GM23338 (cell line): ENCODE data around the gene SUPT5H. TPM values are rescaled to one million over a fixed set of nuclear protein-coding genes. Genes with fewer than 3 reads are reported as not detected.

Source experiments
- ATAC-seq: fragments of 200-7000 bp; cut with Tn5 transposase; 3 replicates; pipeline ENCODE4 v1.9.1; 2020
- DNase-seq: peaks from one replicate; pipeline ENCODE4 v3.0.0-alpha.2; 2015; ENCODE audit warnings: low spot score
- H2AFZ ChIP-seq: fragments of 200-600 bp; sonication (generic); 2 replicates; pipeline ENCODE4 v1.8.0; 2016; ENCODE audit warnings: antibody characterized with exemption, mild to moderate bottlenecking, moderate library complexity
- H3F3A ChIP-seq: fragments of 200-600 bp; sonication (generic); replicated peaks from 2 replicates; pipeline ENCODE4 v1.8.0; 2017; ENCODE audit warnings: antibody characterized with exemption, mixed run types, low read depth
- H3K27ac ChIP-seq: fragments of 200-600 bp; sonication (generic); 2 replicates; pipeline ENCODE4 v1.6.1; 2016; ENCODE audit warnings: low read depth
- H3K27me3 ChIP-seq: fragments of 200-600 bp; sonication (generic); 2 replicates; pipeline ENCODE4 v1.8.0; 2016; ENCODE audit warnings: mild to moderate bottlenecking, mixed run types, moderate library complexity; ENCODE audit not compliant: insufficient read depth
- H3K36me3 ChIP-seq: fragments of 200-600 bp; sonication (generic); 2 replicates; pipeline ENCODE4 v1.8.0; 2016; ENCODE audit warnings: mild to moderate bottlenecking; ENCODE audit not compliant: insufficient read depth
- H3K4me1 ChIP-seq: fragments of 200-600 bp; sonication (generic); 2 replicates; pipeline ENCODE4 v1.8.0; 2016; ENCODE audit warnings: mild to moderate bottlenecking, moderate library complexity; ENCODE audit not compliant: insufficient read depth
- H3K4me2 ChIP-seq: fragments of 200-600 bp; sonication (generic); 2 replicates; pipeline ENCODE4 v1.7.1; 2017; ENCODE audit warnings: mixed run types
- H3K4me3 ChIP-seq: fragments of 200-600 bp; sonication (generic); 2 replicates; pipeline ENCODE4 v1.6.1; 2016; ENCODE audit warnings: mixed run types
- H3K79me2 ChIP-seq: fragments of 200-600 bp; sonication (generic); replicated peaks from 2 replicates; pipeline ENCODE4 v1.8.0; 2017; ENCODE audit warnings: mild to moderate bottlenecking; ENCODE audit not compliant: insufficient read depth
- H3K9me2 ChIP-seq: fragments of 200-600 bp; sonication (generic); 2 replicates; pipeline ENCODE4 v1.8.0; 2017; ENCODE audit not compliant: insufficient read depth
- H4K20me1 ChIP-seq: fragments of 200-600 bp; sonication (generic); replicated peaks from 2 replicates; pipeline ENCODE4 v1.8.0; 2017; ENCODE audit warnings: mild to moderate bottlenecking; ENCODE audit not compliant: insufficient read depth
- H3K27ac Mint-ChIP-seq: 2 replicates; pipeline ENCODE4 v1.8.0; 2020; ENCODE audit warnings: inconsistent platforms, mild to moderate bottlenecking, moderate library complexity, mixed read lengths
- H3K27me3 Mint-ChIP-seq: 3 replicates; pipeline ENCODE4 v1.8.0; 2022; ENCODE audit warnings: low read depth, mild to moderate bottlenecking, moderate library complexity, mixed read lengths, inconsistent platforms; ENCODE audit not compliant: insufficient read depth, poor library complexity
- H3K36me3 Mint-ChIP-seq: 3 replicates; pipeline ENCODE4 v1.8.0; 2021; ENCODE audit warnings: low read depth, mild to moderate bottlenecking, inconsistent platforms, moderate library complexity, mixed read lengths
- H3K4me1 Mint-ChIP-seq: 3 replicates; pipeline ENCODE4 v1.8.0; 2020; ENCODE audit warnings: mild to moderate bottlenecking, inconsistent platforms, mixed read lengths
- H3K4me3 Mint-ChIP-seq: 3 replicates; pipeline ENCODE4 v1.8.0; 2021; ENCODE audit warnings: moderate library complexity, mild to moderate bottlenecking, inconsistent platforms, mixed read lengths
- H3K9me3 Mint-ChIP-seq: 3 replicates; pipeline ENCODE4 v1.8.0; 2020; ENCODE audit warnings: moderate library complexity, mild to moderate bottlenecking, inconsistent platforms, mixed read lengths
- EZH2phosphoT487 ChIP-seq: fragments of 200-600 bp; sonication (generic); IDR thresholded peaks from one replicate; pipeline ENCODE4 v1.8.1; 2018; ENCODE audit warnings: antibody characterized with exemption; ENCODE audit not compliant: unreplicated experiment
- ZNF114 ChIP-seq: fragments of 250-450 bp; sonication (Bioruptor Pico); IDR thresholded peaks from 2 replicates; pipeline ENCODE4 v1.5.0; 2020; ENCODE audit warnings: mild to moderate bottlenecking, moderate library complexity
- ZNF331 ChIP-seq: fragments of 250-450 bp; sonication (Bioruptor Pico); IDR thresholded peaks from 2 replicates; pipeline ENCODE4 v1.5.0; 2020; ENCODE audit warnings: low read depth, mild to moderate bottlenecking, moderate library complexity
- microRNA-seq: library from miRNA; unstranded; fragments of <30 nt; microRNA quantifications from one replicate; pipeline ENCODE4, GENCODE V29; 2017
- polyA plus RNA-seq: library from polyadenylated mRNA; unstranded; fragments of >200 nt; fragmentation: Nextera tagmentation; extraction: Ambion mirVana; gene quantifications from 2 replicates; pipeline ENCODE4 v1.2.1, GENCODE V29; 2016
- small RNA-seq: library from RNA; depleted of rRNA; stranded (forward); fragments of <200 nt; gene quantifications from one replicate; pipeline ENCODE3, GENCODE V24; 2014; ENCODE audit warnings: low replicate concordance
- total RNA-seq: library from RNA; depleted of rRNA; stranded (reverse); fragments of >200 nt; shearing (Covaris generic); gene quantifications from 2 replicates; pipeline ENCODE4 v1.2.3, GENCODE V29; 2014; rRNA removed
- TF ChIP-seq, protein P1 (sequence below): fragments of 250-450 bp; sonication (Bioruptor Pico); IDR thresholded peaks from 2 replicates; pipeline ENCODE4 v1.5.0; 2020; ENCODE audit warnings: mild to moderate bottlenecking, moderate library complexity

Gene SUPT5H
- total and polyA plus RNA-seq, 2 experiments from 2014 or later = 108 to 150 TPM

DNA sequence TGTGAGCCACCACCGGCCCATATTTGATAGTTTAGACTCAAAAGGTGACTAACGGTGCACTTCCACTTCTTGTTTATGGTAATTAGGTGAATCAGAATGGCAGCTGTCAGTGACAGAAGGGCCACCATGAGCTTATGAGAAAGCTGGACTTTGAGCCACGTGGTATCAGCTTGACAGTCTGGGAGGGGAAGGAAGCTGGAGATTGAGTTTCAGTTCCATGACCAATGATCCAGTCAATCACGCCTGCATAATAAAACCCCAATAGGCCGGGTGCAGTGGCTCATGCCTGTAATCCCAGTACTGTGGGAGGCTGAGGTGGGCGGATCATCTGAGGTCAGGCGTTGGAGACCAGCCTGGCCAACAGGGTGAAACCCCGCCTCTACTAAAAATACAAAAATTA lies 79.1 kb downstream of the SUPT5H start (continued):
- TF ChIP-seq ZNF331 = no peak
- TF ChIP-seq EZH2phosphoT487 = no peak
- TF ChIP-seq, protein P1, sequence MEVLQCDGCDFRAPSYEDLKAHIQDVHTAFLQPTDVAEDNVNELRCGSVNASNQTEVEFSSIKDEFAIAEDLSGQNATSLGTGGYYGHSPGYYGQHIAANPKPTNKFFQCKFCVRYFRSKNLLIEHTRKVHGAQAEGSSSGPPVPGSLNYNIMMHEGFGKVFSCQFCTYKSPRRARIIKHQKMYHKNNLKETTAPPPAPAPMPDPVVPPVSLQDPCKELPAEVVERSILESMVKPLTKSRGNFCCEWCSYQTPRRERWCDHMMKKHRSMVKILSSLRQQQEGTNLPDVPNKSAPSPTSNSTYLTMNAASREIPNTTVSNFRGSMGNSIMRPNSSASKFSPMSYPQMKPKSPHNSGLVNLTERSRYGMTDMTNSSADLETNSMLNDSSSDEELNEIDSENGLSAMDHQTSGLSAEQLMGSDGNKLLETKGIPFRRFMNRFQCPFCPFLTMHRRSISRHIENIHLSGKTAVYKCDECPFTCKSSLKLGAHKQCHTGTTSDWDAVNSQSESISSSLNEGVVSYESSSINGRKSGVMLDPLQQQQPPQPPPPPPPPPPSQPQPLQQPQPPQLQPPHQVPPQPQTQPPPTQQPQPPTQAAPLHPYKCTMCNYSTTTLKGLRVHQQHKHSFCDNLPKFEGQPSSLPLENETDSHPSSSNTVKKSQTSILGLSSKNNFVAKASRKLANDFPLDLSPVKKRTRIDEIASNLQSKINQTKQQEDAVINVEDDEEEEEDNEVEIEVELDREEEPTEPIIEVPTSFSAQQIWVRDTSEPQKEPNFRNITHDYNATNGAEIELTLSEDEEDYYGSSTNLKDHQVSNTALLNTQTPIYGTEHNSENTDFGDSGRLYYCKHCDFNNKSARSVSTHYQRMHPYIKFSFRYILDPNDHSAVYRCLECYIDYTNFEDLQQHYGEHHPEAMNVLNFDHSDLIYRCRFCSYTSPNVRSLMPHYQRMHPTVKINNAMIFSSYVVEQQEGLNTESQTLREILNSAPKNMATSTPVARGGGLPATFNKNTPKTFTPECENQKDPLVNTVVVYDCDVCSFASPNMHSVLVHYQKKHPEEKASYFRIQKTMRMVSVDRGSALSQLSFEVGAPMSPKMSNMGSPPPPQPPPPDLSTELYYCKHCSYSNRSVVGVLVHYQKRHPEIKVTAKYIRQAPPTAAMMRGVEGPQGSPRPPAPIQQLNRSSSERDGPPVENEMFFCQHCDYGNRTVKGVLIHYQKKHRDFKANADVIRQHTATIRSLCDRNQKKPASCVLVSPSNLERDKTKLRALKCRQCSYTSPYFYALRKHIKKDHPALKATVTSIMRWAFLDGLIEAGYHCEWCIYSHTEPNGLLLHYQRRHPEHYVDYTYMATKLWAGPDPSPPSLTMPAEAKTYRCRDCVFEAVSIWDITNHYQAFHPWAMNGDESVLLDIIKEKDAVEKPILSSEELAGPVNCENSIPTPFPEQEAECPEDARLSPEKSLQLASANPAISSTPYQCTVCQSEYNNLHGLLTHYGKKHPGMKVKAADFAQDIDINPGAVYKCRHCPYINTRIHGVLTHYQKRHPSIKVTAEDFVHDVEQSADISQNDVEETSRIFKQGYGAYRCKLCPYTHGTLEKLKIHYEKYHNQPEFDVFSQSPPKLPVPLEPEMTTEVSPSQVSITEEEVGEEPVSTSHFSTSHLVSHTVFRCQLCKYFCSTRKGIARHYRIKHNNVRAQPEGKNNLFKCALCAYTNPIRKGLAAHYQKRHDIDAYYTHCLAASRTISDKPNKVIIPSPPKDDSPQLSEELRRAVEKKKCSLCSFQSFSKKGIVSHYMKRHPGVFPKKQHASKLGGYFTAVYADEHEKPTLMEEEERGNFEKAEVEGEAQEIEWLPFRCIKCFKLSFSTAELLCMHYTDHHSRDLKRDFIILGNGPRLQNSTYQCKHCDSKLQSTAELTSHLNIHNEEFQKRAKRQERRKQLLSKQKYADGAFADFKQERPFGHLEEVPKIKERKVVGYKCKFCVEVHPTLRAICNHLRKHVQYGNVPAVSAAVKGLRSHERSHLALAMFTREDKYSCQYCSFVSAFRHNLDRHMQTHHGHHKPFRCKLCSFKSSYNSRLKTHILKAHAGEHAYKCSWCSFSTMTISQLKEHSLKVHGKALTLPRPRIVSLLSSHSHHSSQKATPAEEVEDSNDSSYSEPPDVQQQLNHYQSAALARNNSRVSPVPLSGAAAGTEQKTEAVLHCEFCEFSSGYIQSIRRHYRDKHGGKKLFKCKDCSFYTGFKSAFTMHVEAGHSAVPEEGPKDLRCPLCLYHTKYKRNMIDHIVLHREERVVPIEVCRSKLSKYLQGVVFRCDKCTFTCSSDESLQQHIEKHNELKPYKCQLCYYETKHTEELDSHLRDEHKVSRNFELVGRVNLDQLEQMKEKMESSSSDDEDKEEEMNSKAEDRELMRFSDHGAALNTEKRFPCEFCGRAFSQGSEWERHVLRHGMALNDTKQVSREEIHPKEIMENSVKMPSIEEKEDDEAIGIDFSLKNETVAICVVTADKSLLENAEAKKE (CRISPR knock-in tag) = no peak
- TF ChIP-seq ZNF114 (CRISPR knock-in tag) = no peak

- TF ChIP-seq ZNF114 (CRISPR knock-in tag) (no peak), EZH2phosphoT487 (no peak), ZNF331 (no peak)
- Histone ChIP-seq H3K4me3 (no peak overlapping the region), H4K20me1 (peaks cover 12% of the 10 kb centered on the region; the same call in 1 of the 2 replicates), H3K27me3 (no peaks in the 10 kb centered on the region), H3K4me2 (no peak overlapping the region), H3K4me1 (no peaks in the 10 kb centered on the region), H2AFZ (no peak overlapping the region), H3K79me2 (0 out of 2 replicates have a peak, but pooled peaks cover 6% of the 10 kb centered on the region), H3K27ac (no peak overlapping the region), H3K36me3 (no peaks in the 10 kb centered on the region; the same call in 1 of the 2 replicates), H3K9me2 (no peaks in the 10 kb centered on the region), H3F3A (0 out of 2 replicates have a peak, but pooled peaks cover 3% of the 10 kb centered on the region)
- no peak for DNase-seq
- no peak for ATAC-seq
- Mint-ChIP-seq H3K4me3 (no peak overlapping the region), H3K4me1 (no peaks in the 10 kb centered on the region), H3K9me3 (no peaks in the 10 kb centered on the region; the same call in 2 of the 3 replicates), H3K27me3 (peaks cover 6% of the 10 kb centered on the region), H3K27ac (no peak overlapping the region), H3K36me3 (peaks cover 21% of the 10 kb centered on the region)
Measured at GRCh38 chr19:39525205-39525604, 79.8 kb downstream of the SUPT5H start.

Small RNAs within 50 kb of the gene (microRNA-seq; reads per million reads assigned to microRNA genes)
- not detected for gene MIR4530

Small RNAs within 50 kb of the gene (small RNA-seq; reads per million reads assigned to genes)
- not detected for gene MIR4530

Other genes with a start within 250 kb of the SUPT5H start
- gene NCCRP1, start 248.6 kb upstream of the SUPT5H start, total RNA-seq = 3.8 and 6.2 TPM in 2 replicates
- gene NCCRP1, start 248.6 kb upstream of the SUPT5H start, polyA plus RNA-seq = 2.8 and 3.6 TPM in 2 replicates
- gene SYCN, start 241.3 kb upstream of the SUPT5H start, total RNA-seq = not detected in 2 replicates
- not detected in 2 replicates for gene SYCN, start 241.3 kb upstream of the SUPT5H start, polyA plus RNA-seq
- not detected in 2 replicates for gene IFNL3, start 200.6 kb upstream of the SUPT5H start, total RNA-seq
- gene IFNL3, start 200.6 kb upstream of the SUPT5H start, polyA plus RNA-seq = not detected in 2 replicates
- not detected in 2 replicates for gene IFNL4, start 196.7 kb upstream of the SUPT5H start, total RNA-seq
- not detected in 2 replicates for gene IFNL4, start 196.7 kb upstream of the SUPT5H start, polyA plus RNA-seq
- not detected in 2 replicates for gene IFNL2, start 177.2 kb upstream of the SUPT5H start, total RNA-seq
- not detected in 2 replicates for gene IFNL2, start 177.2 kb upstream of the SUPT5H start, polyA plus RNA-seq
- not detected in 2 replicates for gene IFNL1, start 149.2 kb upstream of the SUPT5H start, total RNA-seq
- not detected in 2 replicates for gene IFNL1, start 149.2 kb upstream of the SUPT5H start, polyA plus RNA-seq
- gene LRFN1, start 124.7 kb upstream of the SUPT5H start, total RNA-seq = 8.1 and 10.0 TPM in 2 replicates
- 3.2 and 4.1 TPM in 2 replicates for gene LRFN1, start 124.7 kb upstream of the SUPT5H start, polyA plus RNA-seq
- gene GMFG, start 109.5 kb upstream of the SUPT5H start, total RNA-seq = not detected in 2 replicates
- 1.0 and 1.3 TPM in 2 replicates for gene GMFG, start 109.5 kb upstream of the SUPT5H start, polyA plus RNA-seq
- gene SAMD4B, start 103.2 kb upstream of the SUPT5H start, total RNA-seq = 124 and 172 TPM in 2 replicates
- gene SAMD4B, start 103.2 kb upstream of the SUPT5H start, polyA plus RNA-seq = 104 and 107 TPM in 2 replicates
- 24.6 and 47.3 TPM in 2 replicates for gene PAF1, start 54.5 kb upstream of the SUPT5H start, total RNA-seq
- gene PAF1, start 54.5 kb upstream of the SUPT5H start, polyA plus RNA-seq = 21.3 and 22.1 TPM in 2 replicates
- gene MED29, start 54.2 kb upstream of the SUPT5H start, total RNA-seq = 62.0 and 63.0 TPM in 2 replicates
- 26.1 and 27.5 TPM in 2 replicates for gene MED29, start 54.2 kb upstream of the SUPT5H start, polyA plus RNA-seq
- gene ZFP36, start 38.7 kb upstream of the SUPT5H start, total RNA-seq = 9.5 and 10.6 TPM in 2 replicates
- 27.5 and 27.7 TPM in 2 replicates for gene ZFP36, start 38.7 kb upstream of the SUPT5H start, polyA plus RNA-seq
- 35.2 and 41.3 TPM in 2 replicates for gene PLEKHG2, start 32.9 kb upstream of the SUPT5H start, total RNA-seq
- 15.5 and 16.2 TPM in 2 replicates for gene PLEKHG2, start 32.9 kb upstream of the SUPT5H start, polyA plus RNA-seq
- gene RPS16, start 9.6 kb upstream of the SUPT5H start, total RNA-seq = 106 and 207 TPM in 2 replicates
- 1,901 and 2,135 TPM in 2 replicates for gene RPS16, start 9.6 kb upstream of the SUPT5H start, polyA plus RNA-seq
- gene TIMM50, start 35.3 kb downstream of the SUPT5H start, total RNA-seq = 119 and 120 TPM in 2 replicates
- gene TIMM50, start 35.3 kb downstream of the SUPT5H start, polyA plus RNA-seq = 139 and 145 TPM in 2 replicates
- gene DLL3, start 53.4 kb downstream of the SUPT5H start, total RNA-seq = 15.6 and 19.1 TPM in 2 replicates
- gene DLL3, start 53.4 kb downstream of the SUPT5H start, polyA plus RNA-seq = 9.8 and 9.9 TPM in 2 replicates
- 8.7 and 13.8 TPM in 2 replicates for gene SELENOV, start 69.6 kb downstream of the SUPT5H start, total RNA-seq
- 8.0 and 12.4 TPM in 2 replicates for gene SELENOV, start 69.6 kb downstream of the SUPT5H start, polyA plus RNA-seq
- gene EID2B, start 87.3 kb downstream of the SUPT5H start, total RNA-seq = 2.5 and 4.7 TPM in 2 replicates
- 4.1 and 4.6 TPM in 2 replicates for gene EID2B, start 87.3 kb downstream of the SUPT5H start, polyA plus RNA-seq
- 22.8 and 25.2 TPM in 2 replicates for gene EID2, start 94.6 kb downstream of the SUPT5H start, total RNA-seq
- gene EID2, start 94.6 kb downstream of the SUPT5H start, polyA plus RNA-seq = 24.4 and 24.6 TPM in 2 replicates
- not detected in 2 replicates for gene LGALS13, start 156.9 kb downstream of the SUPT5H start, total RNA-seq
- gene LGALS13, start 156.9 kb downstream of the SUPT5H start, polyA plus RNA-seq = not detected in 2 replicates
- not detected in 2 replicates for gene LGALS16, start 210.3 kb downstream of the SUPT5H start, total RNA-seq
- gene LGALS16, start 210.3 kb downstream of the SUPT5H start, polyA plus RNA-seq = not detected in 2 replicates